ENCODE results near the gene PSME1.

The PSME1 gene

GRCh38 chr14:24183014-24183481 lies 47.1 kb downstream of the PSME1 start:
- no peak for TF ChIP-seq PAX5 (IDR thresholded peaks at IDR 0.05; ENCODE audit: insufficient read depth, low read length, severe bottlenecking)
- TF ChIP-seq POLR2AphosphoS5 (IDR thresholded peaks at IDR 0.05; ENCODE audit: low read depth, low read length) = peak; percentile 24; the same call in 1 of the 2 replicates
- no peak for FAIRE-seq
- no peak for DNase-seq (ENCODE audit: insufficient read length, low spot score)

- no peak for FAIRE-seq
- no peak for DNase-seq (ENCODE audit: insufficient read length, low spot score)
Measured at GRCh38 chr14:24184104-24184970, 48.3 kb downstream of the PSME1 start.

GRCh38 chr14:24185026-24185425 lies 49.0 kb downstream of the PSME1 start:
- FAIRE-seq = no peak
- TF ChIP-seq POLR2AphosphoS5 (IDR thresholded peaks at IDR 0.05; ENCODE audit: low read depth, low read length) (peak; percentile 28; the same call in 1 of the 2 replicates), POU2F2 (IDR thresholded peaks at IDR 0.05; ENCODE audit: low read depth, low read length) (no peak)
- no peak for DNase-seq (ENCODE audit: insufficient read length, low spot score)

More at GRCh38 chr14:24184104-24184970, 48.3 kb downstream of the PSME1 start:
- no peak for TF ChIP-seq PAX5 (IDR thresholded peaks at IDR 0.05; ENCODE audit: insufficient read depth, low read length, severe bottlenecking)
- no peak; the same call in none of the 2 replicates for TF ChIP-seq POLR2A (IDR thresholded peaks at IDR 0.05; ENCODE audit: low read depth, low read length)
- no peak; the same call in 1 of the 2 replicates for TF ChIP-seq POLR2AphosphoS5 (IDR thresholded peaks at IDR 0.05; ENCODE audit: low read depth, low read length)
- TF ChIP-seq POU2F2 (IDR thresholded peaks at IDR 0.05; ENCODE audit: low read depth, low read length) = no peak
- TF ChIP-seq TAF1 (IDR thresholded peaks at IDR 0.05; ENCODE audit: low read depth, low read length) = no peak
- TF ChIP-seq SPI1 (IDR thresholded peaks at IDR 0.05; ENCODE audit: low read depth, low read length) = no peak

GRCh38 chr14:24185741-24186140 lies 49.7 kb downstream of the PSME1 start:
- TF ChIP-seq POLR2A (IDR thresholded peaks at IDR 0.05; ENCODE audit: low read depth, low read length) (no peak), TAF1 (IDR thresholded peaks at IDR 0.05; ENCODE audit: low read depth, low read length) (no peak), SPI1 (IDR thresholded peaks at IDR 0.05; ENCODE audit: low read depth, low read length) (no peak), POLR2AphosphoS5 (IDR thresholded peaks at IDR 0.05; ENCODE audit: low read depth, low read length) (no peak), PAX5 (IDR thresholded peaks at IDR 0.05; ENCODE audit: insufficient read depth, low read length, severe bottlenecking) (no peak), POU2F2 (IDR thresholded peaks at IDR 0.05; ENCODE audit: low read depth, low read length) (no peak)
- FAIRE-seq = no peak
- DNase-seq (ENCODE audit: insufficient read length, low spot score) = no peak

- TF ChIP-seq PAX5 (IDR thresholded peaks at IDR 0.05; ENCODE audit: insufficient read depth, low read length, severe bottlenecking) (no peak), POLR2AphosphoS5 (IDR thresholded peaks at IDR 0.05; ENCODE audit: low read depth, low read length) (no peak), POU2F2 (IDR thresholded peaks at IDR 0.05; ENCODE audit: low read depth, low read length) (no peak)
- DNase-seq (ENCODE audit: insufficient read length, low spot score) = no peak
- FAIRE-seq = no peak
Measured at GRCh38 chr14:24186831-24187538, 51.0 kb downstream of the PSME1 start.

GRCh38 chr14:24187539-24187915 lies 51.5 kb downstream of the PSME1 start:
- FAIRE-seq (no peak), DNase-seq (ENCODE audit: insufficient read length, low spot score) (no peak)
- TF ChIP-seq PAX5 (IDR thresholded peaks at IDR 0.05; ENCODE audit: insufficient read depth, low read length, severe bottlenecking) (no peak), POLR2AphosphoS5 (IDR thresholded peaks at IDR 0.05; ENCODE audit: low read depth, low read length) (no peak), SPI1 (IDR thresholded peaks at IDR 0.05; ENCODE audit: low read depth, low read length) (no peak), POU2F2 (IDR thresholded peaks at IDR 0.05; ENCODE audit: low read depth, low read length) (no peak), POLR2A (IDR thresholded peaks at IDR 0.05; ENCODE audit: low read depth, low read length) (no peak), TAF1 (IDR thresholded peaks at IDR 0.05; ENCODE audit: low read depth, low read length) (no peak)

Measured in GM12891 (cell line).